RWPE1 (cell line): ENCODE measurements around the gene GPSM1.

ENCODE experiments used
- CTCF ChIA-PET: fragments of 350-600 bp; sonication (Branson Sonifier 250); formaldehyde crosslinking; extraction: SDS; loops from one replicate; lab custom pipeline; 2021; lab: Yijun Ruan, JAX
- POLR2A ChIA-PET: fragments of 400-600 bp; formaldehyde crosslinking; extraction: SDS; loops from one replicate; lab custom pipeline; 2020; ENCODE audit warnings: antibody characterized with exemption; ENCODE audit not compliant: low non-redundant PET; lab: Yijun Ruan, JAX
- DNase-seq: peaks from one replicate; pipeline ENCODE4 v3.0.0; 2012; ENCODE audit warnings: low spot score
- H3K27ac ChIP-seq: fragments of 450-650 bp; 2 replicates; pipeline ENCODE4 v1.5.1; 2017
- CTCF ChIP-seq: fragments of 450-650 bp; conservative IDR thresholded peaks from 2 replicates; pipeline ENCODE4 v1.5.1; 2017; ENCODE audit warnings: low read depth, mild to moderate bottlenecking

Gene GPSM1

GRCh38 chr9:136352682-136353081 is 25.3 kb downstream of the GPSM1 start:
- no peak for DNase-seq
- ChIA-PET POLR2A (no interaction called here), CTCF (no interaction called here)
- H3K27ac ChIP-seq = peak overlapping the region; percentile 80
- TF ChIP-seq CTCF = no peak

DNA sequence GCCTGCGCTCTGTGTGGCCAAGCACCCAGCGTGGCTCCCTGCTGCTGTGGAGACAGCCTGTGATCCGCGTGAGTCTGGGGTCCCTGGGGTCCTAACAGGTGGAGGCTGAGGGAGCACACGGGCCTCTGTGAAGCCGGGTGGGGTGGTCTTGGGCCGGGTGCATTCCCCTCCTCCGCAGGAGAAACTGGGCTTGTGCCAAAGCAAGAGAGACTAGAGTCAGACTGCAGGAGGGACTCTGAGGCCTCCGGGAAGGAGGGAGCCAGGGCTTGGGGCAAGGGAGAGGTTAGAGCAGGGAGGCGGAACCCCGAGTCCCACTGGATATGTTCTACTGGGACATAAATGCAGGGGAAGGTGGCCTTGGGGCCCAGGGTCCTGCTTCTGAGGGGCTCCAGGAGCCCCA is 25.7 kb downstream of the GPSM1 start:
- H3K27ac ChIP-seq = peak overlapping the region; percentile 80
- no peak for DNase-seq
- POLR2A ChIA-PET = no interaction called here
- no peak for TF ChIP-seq CTCF
- CTCF ChIA-PET = interaction anchor here (0.9 kb wide), 1 partner anchor 40 kb away, joined by 3 read pairs; no protein-coding TSS in a partner anchor

DNA sequence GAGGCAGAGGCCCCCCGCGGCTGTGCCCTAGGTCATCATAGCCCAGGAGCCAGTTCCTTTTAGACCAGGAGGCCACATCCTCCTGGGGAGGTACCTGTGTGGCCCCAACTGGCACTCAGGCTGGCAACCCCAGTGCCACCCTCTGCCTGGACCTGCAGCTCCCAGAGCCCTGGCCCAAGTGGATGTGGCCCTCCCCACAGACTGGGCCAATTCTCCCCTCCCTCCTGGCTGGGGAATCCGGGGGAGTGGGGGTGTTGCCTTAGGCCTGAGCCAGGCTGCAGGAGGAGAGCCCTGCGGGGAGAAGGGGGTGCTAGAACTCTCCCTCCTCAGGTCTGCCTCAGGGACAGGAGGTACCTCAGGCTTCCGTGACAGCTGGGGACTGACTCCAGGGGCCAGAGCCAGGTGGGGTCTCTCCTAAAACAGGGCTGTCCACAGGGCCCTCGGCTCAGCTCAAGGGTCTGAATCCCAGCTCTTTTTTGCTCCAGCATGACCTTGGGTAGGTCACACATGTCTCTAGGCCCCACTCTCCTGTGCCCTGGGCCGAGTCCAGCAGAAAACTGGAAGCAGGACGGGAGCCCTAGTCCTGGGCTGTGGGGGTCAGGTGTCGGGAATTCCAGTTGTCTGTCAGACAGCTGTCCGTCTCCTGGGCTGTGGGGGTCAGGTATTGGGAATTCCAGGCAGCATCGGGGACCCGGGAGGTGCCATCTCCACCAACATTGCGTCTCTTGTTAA is 26.6 kb downstream of the GPSM1 start:
- TF ChIP-seq CTCF = no peak
- ChIA-PET POLR2A (no interaction called here), CTCF (interaction anchor here (0.6 to 1.2 kb wide), 8 partner anchors 8 to 364 kb away, joined by 3 to 7 read pairs (median 4); partner anchors contain the start of genes DNLZ and SNAPC4)
- no peak for DNase-seq
- peak overlapping the region; percentile 80 for H3K27ac ChIP-seq

GRCh38 chr9:136354592-136355085 is 27.3 kb downstream of the GPSM1 start:
- ChIA-PET CTCF (interaction anchor here (0.6 to 1.2 kb wide), 6 partner anchors 8 to 363 kb away, joined by 3 to 7 read pairs (median 4); partner anchors contain the start of gene SNAPC4), POLR2A (no interaction called here)
- peak; percentile 48 for DNase-seq
- H3K27ac ChIP-seq = peak overlapping the region; percentile 80
- no peak for TF ChIP-seq CTCF

DNA sequence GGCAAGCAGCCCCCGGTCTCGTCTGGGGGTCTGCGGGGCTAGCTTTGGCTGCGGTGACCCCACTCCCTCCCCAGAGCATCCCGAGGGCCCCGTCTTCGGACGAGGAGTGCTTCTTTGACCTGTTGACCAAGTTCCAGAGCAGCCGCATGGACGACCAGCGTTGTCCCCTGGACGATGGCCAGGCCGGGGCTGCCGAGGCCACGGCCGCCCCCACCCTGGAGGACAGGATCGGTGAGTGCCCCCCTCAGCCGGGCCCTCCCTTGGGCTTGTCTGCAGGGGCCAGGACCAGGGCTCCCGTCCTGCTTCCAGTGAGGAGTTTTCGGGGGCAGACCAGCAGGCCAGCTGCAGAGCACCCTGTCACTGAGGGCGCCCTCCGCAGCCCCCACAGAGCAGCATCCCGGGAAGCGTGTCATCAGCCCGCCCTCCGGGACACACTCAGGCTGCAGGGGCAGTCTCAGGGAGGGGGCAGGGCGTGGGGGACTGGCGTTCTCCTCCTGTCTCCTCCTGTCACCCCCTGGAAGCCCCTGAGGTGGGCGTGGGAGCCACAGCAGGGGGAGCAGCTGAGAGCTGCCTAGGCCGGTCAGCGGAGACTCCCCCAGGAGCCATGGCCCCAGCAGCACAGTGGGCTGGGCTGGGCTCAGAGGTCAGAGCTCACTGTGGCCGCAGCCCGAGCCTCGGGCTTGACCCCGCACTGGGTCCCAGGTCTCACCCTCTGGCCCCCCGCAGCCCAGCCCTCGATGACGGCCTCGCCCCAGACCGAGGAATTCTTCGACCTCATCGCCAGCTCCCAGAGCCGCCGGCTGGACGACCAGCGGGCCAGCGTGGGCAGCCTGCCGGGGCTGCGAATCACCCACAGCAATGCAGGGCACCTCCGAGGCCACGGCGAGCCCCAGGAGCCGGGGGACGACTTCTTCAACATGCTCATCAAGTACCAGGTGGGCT is 28.5 kb downstream of the GPSM1 start:
- no peak overlapping the region for H3K27ac ChIP-seq
- no peak for DNase-seq
- no peak for TF ChIP-seq CTCF
- CTCF ChIA-PET = interaction anchor here (0.6 to 0.8 kb wide), 4 partner anchors 10 to 514 kb away, joined by 3 to 5 read pairs (median 3); no protein-coding TSS in a partner anchor
- POLR2A ChIA-PET = interaction anchor here (0.6 kb wide), 1 partner anchor 10 kb away, joined by 3 read pairs; no protein-coding TSS in a partner anchor

GRCh38 chr9:136357202-136357725 is 29.9 kb downstream of the GPSM1 start:
- H3K27ac ChIP-seq = peak overlapping the region; percentile 30; the same call in 1 of the 2 replicates
- no peak for DNase-seq
- POLR2A ChIA-PET = no interaction called here
- CTCF ChIA-PET = interaction anchor here (0.6 kb wide), 1 partner anchor 185 kb away, joined by 4 read pairs; no protein-coding TSS in a partner anchor
- TF ChIP-seq CTCF = no peak
